Stimulated activated CD4-positive, alpha-beta T cell treated with anti-CD3 and anti-CD28 coated beads, Interleukin-15, amount 100 ng/mL, for 1 hour (primary cell): ENCODE data around the gene GFOD1.
"Not testable (repeated sequence)": the region's sequence is repeated elsewhere in the genome, so short reads cannot be mapped to it uniquely, and the experiment has no call there.

Experiments used
- DNase-seq, 2 donors: peaks; one replicate each; pipeline ENCODE4 v3.0.0-alpha.2; 2020; ENCODE audit warnings: low read depth in 1 of 2, low spot score in 1 of 2

The GFOD1 gene

DNA sequence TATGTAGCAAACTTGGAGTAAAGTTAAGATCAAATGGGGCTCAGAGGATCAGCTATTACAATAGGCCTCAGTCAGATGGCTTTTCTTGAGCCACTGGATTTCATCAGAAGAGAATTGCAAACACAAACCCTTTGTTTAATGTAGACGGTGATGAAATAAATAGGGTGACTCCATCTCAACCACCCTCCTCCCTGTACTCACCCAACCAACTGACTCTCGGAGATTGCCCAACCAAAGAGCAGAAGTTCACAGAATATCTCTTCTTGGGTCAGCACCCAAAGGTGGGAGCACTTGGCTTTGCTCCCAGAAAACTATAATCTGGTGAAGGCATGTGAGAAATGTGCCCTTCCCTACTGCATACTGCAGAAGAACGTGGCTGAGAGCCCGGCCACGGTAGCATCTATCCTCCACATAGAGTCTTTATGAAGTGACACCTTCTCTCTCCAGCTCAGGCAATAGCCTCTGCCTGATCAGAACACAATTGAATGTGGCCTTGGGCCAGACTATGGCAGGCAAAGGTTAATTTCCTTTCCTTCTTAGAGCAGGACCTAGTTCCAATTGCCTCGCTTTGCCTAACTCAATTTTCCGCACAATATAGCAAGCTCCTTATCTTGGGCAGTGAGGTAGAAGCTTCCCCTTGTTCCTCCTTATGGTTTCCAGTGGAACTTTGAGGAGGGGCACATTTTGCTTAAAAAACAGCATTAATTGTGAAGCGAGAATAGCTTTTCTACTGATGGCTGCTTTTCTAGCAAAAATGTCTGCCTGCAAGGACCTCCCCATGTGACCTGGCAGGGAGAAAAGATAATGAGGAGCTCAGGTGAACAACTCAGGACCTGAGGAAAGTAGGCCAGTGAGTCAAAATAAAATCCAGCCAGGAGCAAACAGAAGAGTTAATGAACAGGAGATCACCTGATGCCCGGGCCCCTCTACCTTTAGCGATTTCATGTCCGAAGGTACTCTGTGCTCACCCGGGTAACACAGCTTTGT, 79.4 kb downstream of the GFOD1 start:
- DNase-seq = no peak

DNA sequence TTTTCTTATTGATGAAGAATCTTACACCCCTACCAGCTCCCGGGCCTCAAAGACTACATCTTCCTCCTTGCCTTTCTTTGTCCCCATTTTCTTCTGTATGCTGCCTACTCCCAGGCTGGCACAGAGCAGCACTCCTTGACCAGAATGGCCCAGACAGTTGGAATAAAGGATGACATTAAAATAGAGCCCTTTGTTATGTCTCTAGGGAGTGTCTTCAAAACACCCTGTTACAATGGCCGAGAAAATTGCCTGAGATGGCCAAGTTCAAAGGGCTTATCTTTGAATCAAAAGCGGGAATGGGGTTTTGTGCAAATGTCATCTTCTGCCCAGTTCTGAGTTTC, 80.1 kb downstream of the GFOD1 start:
- no peak for DNase-seq

DNA sequence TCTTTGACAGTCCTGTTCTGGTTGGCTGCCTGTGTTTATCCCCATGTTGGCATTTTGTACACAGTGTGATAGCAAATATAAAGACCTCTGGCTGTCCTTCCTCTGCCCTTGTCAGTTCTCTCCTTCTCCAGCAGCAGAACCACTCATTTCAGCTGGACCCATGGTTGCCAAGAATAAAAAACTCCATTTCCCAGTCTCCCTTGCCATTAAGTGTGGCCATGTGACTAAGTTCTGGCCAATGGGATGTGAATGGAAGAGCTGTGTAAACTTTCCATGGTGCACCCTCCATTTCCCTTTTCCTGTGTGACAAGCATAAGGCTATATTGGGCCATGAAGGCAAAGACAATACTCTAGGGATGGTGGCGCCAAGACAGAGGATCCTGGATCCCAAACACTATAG, 80.6 kb downstream of the GFOD1 start:
- no peak for DNase-seq

DNA sequence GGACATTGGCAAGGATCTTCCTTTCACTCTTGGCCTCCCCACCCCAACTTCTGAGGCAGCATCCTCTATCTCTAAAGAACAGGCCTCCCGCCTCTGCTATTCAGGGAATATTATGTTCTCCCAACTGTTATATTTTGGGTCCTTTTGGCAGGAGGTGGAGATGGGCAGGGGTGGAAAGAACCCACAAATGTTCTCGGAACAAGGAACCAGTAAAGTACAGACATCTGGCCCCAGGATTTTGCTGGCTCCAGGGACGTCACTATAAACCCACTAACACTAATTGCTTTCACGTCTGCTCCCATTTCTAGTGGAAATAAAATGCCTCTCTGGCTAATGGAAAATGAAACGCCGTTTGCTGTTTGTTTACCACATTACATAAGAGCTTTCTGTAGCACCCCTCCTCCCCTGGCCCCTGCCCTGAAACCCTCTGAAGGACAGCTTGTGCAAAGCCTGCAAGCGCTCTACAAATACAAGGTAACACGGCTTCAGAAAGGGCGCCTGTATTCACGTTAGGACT, 81.4 kb downstream of the GFOD1 start:
- DNase-seq = no peak

DNA sequence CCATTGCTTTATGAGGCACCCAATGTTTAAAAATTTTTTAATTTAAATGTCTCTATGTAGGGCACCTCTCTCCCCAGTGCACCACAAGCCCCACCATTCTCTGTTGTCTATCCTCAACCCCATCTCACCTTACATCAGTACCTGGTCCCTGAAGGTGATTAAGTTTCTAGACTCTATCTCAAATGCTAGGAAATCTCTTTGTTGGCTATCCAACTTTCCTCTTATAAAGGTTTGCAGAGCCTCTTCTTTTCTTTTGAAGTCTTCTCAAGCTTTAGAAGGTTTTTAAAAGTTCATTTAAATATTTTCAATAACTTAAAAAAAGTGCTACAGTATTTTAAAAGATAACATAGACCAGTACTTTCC, 82.5 kb downstream of the GFOD1 start:
- DNase-seq = no peak

DNA sequence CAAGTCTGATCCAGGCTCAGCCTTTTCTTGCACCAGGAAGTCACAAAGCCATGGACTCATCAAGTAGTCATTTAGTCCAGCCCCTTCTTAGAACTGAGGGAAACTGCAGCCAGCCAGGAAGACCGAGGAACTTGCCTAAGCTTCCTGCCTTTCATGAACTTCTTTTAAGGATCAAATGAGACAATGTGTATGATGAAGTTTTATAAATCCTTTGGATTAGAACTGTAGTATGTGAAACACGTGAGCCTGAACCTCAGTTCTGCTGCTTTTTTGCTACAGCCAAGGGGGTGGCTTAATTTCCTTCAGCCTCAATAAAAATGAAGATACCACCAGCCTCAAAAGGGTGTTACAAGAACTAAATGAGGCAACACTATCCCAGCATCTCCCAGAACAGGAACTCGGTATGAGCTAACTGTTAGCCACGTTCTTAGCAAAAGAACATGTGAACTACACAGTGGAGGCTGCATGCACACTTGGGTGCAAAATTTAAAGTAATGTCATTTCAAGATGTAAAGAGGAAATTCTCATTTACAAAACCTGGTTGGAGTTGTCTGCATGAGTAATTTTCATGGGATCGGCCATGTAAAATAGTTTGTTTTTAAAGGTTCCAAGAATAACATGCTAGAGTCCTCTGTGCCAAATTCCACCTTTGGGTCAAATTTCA, 83.0 kb downstream of the GFOD1 start:
- DNase-seq = no peak

DNA sequence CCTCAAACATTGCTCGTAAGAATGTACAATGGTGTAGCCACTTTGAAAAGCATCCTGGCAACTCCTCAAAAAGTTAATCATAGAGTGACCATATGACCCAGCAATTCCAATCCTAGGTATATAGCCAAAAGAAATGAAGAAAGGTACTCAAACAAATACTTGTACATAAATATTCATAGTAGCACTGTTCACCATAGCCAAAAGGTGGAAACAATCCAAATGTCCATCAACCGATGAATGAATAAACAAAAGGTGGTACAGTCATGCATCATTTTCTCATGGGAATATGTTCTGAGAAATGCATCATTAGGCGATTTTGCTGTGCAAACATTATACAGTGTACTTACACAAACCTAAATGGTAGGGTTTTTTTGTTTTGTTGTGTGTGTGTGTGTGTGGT, 84.7 kb downstream of the GFOD1 start:
- DNase-seq = no peak

DNA sequence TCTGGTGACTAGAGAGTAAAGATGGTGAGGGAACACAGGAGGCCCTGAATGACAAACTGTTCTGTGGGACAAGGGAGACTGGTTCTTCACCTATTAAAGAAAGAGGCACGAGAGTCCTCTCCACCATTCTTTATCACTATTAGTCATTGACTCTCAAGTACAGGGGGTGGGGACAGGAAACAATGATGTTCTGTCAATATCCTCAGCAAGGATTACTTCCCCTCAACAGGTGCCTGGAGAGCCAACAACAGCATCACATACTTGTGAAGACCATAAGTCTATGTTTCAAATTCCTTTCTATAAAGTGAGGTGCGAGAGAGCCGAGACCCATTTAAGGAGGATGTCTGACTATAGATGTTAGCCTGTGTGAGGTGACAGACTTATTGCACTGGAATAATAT, 86.6 kb downstream of the GFOD1 start:
- no peak for DNase-seq

DNA sequence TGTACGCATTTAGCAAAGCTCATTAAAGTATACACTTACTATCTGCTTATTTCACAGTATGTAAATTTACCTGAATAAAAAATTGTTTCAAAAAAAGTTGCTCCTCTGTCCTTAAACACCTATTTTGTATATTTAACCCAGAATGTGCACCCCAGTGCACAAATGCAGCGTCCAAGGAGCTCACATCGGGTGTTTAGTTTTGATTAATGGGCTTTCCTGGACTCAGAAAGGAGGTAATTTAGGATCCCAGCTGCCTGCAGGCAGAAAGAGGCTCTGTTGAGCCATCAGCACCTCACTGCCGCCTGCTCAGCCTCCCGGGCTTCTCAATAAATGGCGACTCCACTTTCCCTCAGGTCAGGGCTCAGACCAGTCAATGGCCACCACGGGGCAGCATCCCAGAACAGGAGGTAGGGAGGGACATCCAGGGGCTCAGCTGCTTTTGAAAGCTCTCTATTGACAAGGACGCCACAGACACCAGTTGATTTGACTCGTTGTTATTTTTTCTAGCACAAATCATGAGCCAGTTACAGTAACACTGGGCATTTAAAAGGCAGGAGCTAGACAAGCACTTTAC, 88.9 kb downstream of the GFOD1 start:
- no peak for DNase-seq

DNA sequence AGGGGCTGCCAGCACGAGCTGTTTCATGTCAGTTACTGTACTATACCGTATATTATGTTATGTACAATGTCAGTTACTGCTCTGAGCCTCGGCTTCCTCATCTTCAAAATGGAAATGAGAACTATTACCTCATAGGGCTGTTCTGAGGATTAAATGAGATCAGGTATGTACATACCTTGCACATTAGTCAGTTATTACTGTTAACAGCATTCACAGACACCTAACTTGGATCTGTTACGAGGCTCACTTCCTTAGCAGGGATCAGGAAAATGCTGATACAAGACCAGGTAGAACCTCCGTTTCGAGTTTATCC, 89.4 kb downstream of the GFOD1 start:
- no peak for DNase-seq

DNA sequence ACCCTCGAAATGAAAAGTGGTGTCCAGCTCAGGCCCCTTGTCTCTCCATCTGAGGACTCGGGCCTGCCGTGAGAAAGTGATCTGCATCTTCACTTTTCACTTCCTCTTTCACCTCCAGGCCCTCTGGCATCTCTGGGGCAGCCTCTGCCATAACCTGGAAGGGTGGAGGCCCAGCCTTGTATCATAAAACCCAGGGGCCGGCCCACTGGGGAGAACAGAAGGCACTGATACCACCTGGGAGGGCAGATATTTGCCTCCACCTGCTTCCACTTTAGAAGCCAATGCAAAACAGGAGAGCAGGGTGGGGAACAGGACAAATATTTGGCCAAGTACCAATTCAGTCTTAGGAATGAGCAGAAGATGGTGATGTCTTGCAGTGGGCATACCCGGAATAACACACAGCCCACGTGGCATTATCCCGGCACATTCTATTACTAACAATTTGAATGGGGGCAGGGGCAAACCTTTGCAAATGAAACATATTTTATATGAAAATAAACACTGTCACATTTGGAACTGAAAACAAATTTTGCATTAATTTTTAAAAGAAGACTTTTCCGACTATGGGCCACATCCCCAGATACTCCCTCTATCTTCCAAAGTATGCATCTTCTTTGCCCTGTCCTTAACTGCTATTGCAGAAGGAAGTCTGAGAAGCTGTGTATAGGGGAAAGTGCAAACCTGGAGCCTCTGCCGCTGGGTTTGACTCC, 89.9 kb downstream of the GFOD1 start:
- DNase-seq = no peak

DNA sequence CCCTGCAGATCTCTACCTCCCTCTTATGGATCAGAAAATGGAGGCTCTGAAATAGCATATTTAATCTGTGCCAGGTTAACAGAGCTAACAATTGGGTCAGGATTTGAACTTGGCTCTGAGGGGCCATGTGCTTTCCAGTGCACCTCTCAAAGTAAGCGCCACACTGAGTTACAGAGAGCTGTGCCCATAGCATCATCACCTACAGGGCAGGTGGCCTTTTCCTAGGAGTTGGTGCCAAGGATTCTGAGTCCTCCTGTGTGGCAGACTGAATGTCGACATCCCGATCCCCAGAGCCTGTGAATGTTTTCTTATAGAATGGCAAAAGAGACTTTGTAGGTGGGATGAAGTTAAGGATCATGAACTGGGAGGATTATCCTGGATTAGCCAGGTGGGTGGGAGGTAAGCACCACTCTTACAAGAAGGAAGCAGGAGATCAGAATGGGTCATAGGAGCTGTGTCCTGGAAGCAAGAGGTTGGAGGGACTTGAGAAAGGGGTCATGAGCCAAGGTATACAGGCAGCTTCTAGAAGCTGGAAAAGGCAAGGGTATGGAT, 91.1 kb downstream of the GFOD1 start:
- no peak for DNase-seq

DNA sequence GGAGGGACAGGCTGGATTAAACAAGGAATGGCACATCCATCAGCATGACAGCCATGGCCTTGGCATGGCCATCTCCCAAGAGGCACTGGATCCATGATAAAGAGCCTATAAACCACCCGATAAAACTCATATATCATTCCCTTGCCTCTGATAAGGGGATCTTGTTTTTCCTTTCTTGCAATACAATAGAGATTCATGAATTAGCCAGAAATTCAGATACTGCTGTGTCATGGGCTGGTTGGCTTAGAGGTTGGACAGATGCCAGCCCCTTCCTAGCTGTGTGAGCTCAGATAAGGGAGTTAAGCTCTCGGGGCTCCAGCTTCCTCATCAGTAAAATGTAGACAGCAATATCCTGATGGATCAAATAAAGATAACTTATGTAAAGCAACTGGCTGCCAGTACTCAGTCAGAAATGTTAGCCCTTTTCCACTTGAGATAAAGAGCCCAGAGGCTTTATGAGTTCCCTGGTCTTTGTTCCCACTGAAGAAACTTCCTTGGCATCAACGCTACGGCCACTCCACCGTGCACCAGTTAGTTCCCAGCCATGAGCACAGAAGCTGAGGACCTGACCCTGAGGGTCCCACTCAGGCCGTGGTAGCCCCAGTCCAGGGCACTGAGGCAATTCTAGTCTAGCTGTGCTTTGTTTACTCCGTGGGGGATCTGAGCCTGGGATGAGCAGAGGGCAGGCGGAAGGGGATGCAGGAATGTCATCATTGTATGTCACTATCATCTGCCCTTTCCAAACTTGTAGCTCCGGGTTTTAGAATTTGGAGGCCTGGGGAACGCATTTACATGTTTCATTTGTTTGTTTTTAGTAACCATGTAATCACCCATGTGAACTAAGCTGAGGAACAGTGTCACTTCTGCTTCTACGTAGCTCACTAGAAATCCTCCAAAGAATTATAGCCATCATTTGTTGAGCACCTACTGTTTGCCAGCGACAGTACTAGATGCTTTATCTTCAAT, 91.8 kb downstream of the GFOD1 start:
- no peak for DNase-seq

DNA sequence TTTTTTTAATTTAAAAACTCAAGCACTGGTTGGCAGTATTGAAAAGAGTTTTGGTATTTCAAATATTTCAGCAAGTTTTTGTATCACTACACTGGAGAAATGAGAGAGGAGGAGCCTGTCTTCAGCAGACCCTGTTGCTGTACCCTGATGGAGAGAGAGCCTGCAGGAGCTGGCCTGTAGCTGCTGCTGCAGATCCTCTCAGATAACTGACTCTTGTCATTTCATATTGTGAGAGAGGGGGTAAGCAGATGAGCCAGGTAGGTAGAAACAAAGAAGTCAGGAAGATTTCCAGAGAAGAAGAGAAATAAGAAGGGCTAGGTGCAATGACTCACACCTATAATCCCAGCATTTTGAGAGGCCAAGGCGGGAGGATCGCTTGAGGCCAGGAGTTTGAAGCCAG, 94.9 kb downstream of the GFOD1 start:
- DNase-seq = no peak

DNA sequence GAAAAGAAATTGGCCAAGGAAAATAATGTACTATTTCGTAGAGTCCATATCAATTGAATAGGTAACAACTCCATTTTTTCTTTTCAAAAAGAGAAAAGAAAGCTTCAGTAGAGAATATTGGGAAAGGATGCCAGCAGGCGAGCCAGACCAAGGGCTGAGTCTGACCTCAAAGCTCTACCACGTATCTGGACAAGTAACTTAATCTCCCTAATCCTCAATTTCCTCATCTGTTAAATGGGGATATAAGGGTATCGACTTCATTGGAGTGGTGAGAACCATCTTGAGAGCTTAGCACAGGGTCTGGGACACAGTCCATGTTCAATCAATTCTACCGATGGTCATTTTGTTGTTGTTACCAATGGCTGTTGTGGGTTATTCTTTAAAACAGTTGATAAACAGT, 95.9 kb downstream of the GFOD1 start:
- DNase-seq = no peak

DNA sequence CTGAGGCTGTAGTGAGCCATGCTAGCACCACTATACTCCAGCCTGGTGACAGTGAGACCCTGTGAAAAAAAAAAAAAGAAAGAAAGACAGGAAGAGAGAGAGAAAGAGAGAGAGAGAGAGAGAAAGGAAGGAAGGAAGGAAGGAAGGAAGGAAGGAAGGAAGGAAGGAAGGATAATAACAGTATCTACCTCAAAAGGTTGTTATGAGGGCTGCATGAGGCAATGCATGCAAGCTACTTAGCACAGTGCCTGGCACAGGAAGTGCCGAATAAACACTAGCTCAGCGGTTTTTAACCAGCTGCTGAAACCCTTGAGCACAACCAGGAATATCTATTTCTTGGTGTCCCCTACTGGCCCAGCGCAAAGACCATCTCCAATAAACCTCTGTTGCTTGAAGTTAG, 96.7 kb downstream of the GFOD1 start:
- DNase-seq = no peak

DNA sequence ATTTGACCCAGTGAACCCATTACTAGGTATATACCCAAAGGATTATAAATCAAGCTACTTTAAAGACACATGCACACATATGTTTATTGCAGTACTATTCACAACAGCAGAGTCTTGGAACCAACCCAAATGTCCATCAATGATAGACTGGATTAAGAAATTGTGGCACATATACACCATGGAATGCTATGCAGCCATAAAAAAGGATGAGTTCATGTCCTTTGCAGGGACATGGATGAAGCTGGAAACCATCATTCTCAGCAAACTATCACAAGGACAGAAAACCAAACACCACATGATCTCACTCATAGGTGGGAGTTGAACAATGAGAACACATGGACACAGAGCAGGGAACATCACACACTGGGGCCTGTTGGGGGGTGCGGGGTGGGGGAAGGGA, 98.2 kb downstream of the GFOD1 start:
- not testable (repeated sequence) for DNase-seq

DNA sequence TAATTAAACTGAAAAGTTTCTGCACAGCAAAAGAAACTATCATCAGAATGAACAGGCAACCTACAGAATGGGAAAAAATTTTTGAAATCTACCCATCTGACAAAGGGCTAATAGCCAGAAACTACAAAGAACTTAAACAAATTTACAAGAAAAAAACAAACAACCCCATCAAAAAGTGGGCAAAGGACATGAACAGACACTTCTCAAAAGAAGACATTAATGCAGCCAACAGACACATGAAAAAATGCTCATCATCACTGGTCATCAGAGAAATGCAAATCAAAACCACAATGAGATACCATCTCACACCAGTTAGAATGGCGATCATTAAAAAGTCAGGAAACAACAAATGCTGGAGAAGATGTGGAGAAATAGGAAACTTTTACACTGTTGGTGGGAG, 98.6 kb downstream of the GFOD1 start:
- DNase-seq = not testable (repeated sequence)

DNA sequence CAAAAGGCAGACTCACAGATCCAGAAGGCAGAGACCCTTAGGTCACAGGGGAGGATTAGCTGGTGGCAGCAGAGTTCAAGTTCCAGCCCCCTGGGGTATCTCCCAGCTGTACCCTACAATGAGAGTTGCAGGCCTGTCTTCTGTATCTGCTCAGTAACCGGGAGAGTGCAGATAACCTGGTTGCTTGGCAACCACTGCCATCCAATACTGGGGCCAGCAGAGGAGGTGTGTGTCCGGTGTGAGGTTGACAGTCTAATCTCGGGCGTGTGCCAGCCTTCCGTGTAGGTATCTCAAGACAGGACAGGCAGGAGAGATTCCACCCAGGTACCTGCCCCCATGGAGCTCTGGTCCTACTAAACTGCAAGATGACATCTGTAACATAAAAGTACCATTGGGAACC, 102.4 kb downstream of the GFOD1 start:
- DNase-seq = no peak

DNA sequence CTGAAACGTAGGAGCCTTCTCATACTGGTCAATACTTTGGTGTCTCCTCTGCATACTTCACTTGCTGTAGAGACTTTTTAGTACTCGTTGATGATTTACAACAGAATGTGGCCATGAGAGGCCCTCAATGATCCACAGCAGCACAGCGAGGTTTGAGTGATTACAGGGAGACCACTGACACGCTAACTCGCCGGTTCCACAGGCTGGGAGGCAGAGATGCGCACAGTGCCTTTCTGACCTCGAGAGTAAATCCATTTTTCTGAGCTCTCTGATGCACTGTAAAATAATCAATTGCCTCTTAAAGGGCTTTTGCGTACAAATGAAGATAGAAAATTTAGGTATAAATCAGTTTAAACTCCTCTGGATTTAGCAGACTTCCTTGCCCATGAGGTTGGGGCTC, 102.9 kb downstream of the GFOD1 start:
- no peak for DNase-seq
